Prostate gland (tissue), 2 donors: Measurements from ENCODE around the gene ATG7. TPM values are rescaled to one million over a fixed set of nuclear protein-coding genes. Genes with fewer than 3 reads are reported as not detected.

Experiments used
- DNase-seq: peaks from one replicate; pipeline ENCODE4 v3.0.0-alpha.2; 2019; ENCODE audit warnings: low spot score
- H3K27ac ChIP-seq, 2 donors: fragments of 200-600 bp; sonication (generic); 2 replicates each; pipeline ENCODE4 v1.5.1; 2017 to 2019
- H3K27me3 ChIP-seq: fragments of 200-600 bp; sonication (generic); replicated peaks from 2 replicates; pipeline ENCODE4 v1.5.1; 2019; ENCODE audit not compliant: insufficient read depth
- H3K36me3 ChIP-seq, 2 donors: fragments of 200-600 bp; sonication (generic); 1 replicate in 1 of 2; 2 replicates in 1 of 2; pipeline versions ENCODE4 v1.5.1 to v1.8.1; 2017 to 2019
- H3K4me1 ChIP-seq: fragments of 200-600 bp; sonication (generic); replicated peaks from 2 replicates; pipeline ENCODE4 v1.5.1; 2019
- H3K4me3 ChIP-seq, 2 donors: fragments of 200-600 bp; sonication (generic); 2 replicates each; pipeline ENCODE4 v1.5.1; 2017 to 2019
- H3K9me3 ChIP-seq: fragments of 200-600 bp; sonication (generic); 2 replicates; pipeline ENCODE4 v1.5.1; 2017
- CTCF ChIP-seq, 4 experiments: fragments of 200-600 bp in 2 of 4; fragments of 450-650 bp in 2 of 4; sonication (generic) in 2 of 4; IDR thresholded peaks; 1 replicate in 3 of 4; 2 replicates in 1 of 4; pipeline ENCODE4 v1.5.1; 2016 to 2019; ENCODE audit warnings: antibody characterized with exemption in 4 of 4, mild to moderate bottlenecking in 2 of 4, moderate library complexity in 2 of 4
- POLR2A ChIP-seq: fragments of 450-650 bp; IDR thresholded peaks from one replicate; pipeline ENCODE4 v1.6.1; 2016; ENCODE audit warnings: antibody characterized with exemption, mild to moderate bottlenecking
- POLR2AphosphoS5 ChIP-seq: sonication (generic); formaldehyde crosslinking; IDR thresholded peaks from one replicate; pipeline ENCODE4 v1.6.1; 2017; ENCODE audit warnings: antibody characterized with exemption
- WGBS: methylation state at CpG from one replicate; pipeline ENCODE4 v1.1.5; 2018; 5-methylcytosine and 5-hydroxymethylcytosine counted together
- intact Hi-C: fragments of 100-400 bp; cut with DNase I; formaldehyde crosslinking; loops from one replicate; pipeline ENCODE4 v1.14.2; 2022
- total RNA-seq, 2 donors: library from RNA; depleted of rRNA; stranded (reverse); fragments of >200 nt; gene quantifications; one replicate each; pipeline ENCODE4 v1.1.0, GENCODE V29; 2016

ATG7 gene
- total RNA-seq, 2 donors from 2014 or later: 25.2 to 66.5 TPM

GRCh38 chr3:11285471-11285870, 13.3 kb downstream of the ATG7 start:
- Histone ChIP-seq H3K4me3 (no peak overlapping the region), H3K27me3 (no peaks in the 10 kb centered on the region), H3K27ac (no peak overlapping the region), H3K4me1 (peaks cover 9% of the 10 kb centered on the region), H3K36me3 (no peaks in the 10 kb centered on the region), H3K9me3 (no peaks in the 10 kb centered on the region)
- WGBS: 70% methylated on average over 2 of the region's 2 CpGs
- no peak for DNase-seq
- intact Hi-C loops: no loop called here
- TF ChIP-seq CTCF (IDR thresholded peaks at IDR 0.05) (no peak), POLR2A (no peak), POLR2AphosphoS5 (no peak)

GRCh38 chr3:11287404-11287803, 15.2 kb downstream of the ATG7 start:
- Histone ChIP-seq H3K9me3 (no peaks in the 10 kb centered on the region), H3K27ac (peak overlapping the region; percentile 6 to 23), H3K36me3 (no peaks in the 10 kb centered on the region), H3K4me3 (no peak overlapping the region), H3K4me1 (peaks cover 9% of the 10 kb centered on the region), H3K27me3 (no peaks in the 10 kb centered on the region)
- TF ChIP-seq CTCF (IDR thresholded peaks at IDR 0.05) (no peak), POLR2AphosphoS5 (no peak), POLR2A (no peak)
- intact Hi-C loops: no loop called here
- WGBS: 42% methylated on average over 9 of the region's 10 CpGs
- no peak for DNase-seq

GRCh38 chr3:11288021-11288491, 15.9 kb downstream of the ATG7 start:
- Histone ChIP-seq H3K36me3 (no peaks in the 10 kb centered on the region), H3K9me3 (no peaks in the 10 kb centered on the region), H3K4me1 (peaks cover 9% of the 10 kb centered on the region), H3K27me3 (no peaks in the 10 kb centered on the region), H3K27ac (peak overlapping the region in 1 of 2 donors; percentile 23), H3K4me3 (no peak overlapping the region)
- TF ChIP-seq CTCF (IDR thresholded peaks at IDR 0.05) (no peak), POLR2AphosphoS5 (peak; percentile 9), POLR2A (no peak)
- DNase-seq: peak; percentile 12
- 39% methylated on average over 2 of the region's 2 CpGs for WGBS
- intact Hi-C loops: no loop called here

GRCh38 chr3:11288786-11289637, 16.8 kb downstream of the ATG7 start:
- Histone ChIP-seq H3K4me1 (peaks cover 9% of the 10 kb centered on the region), H3K4me3 (no peak overlapping the region), H3K9me3 (no peaks in the 10 kb centered on the region), H3K36me3 (no peaks in the 10 kb centered on the region), H3K27ac (peak overlapping the region in 1 of 2 donors; percentile 22), H3K27me3 (no peaks in the 10 kb centered on the region)
- intact Hi-C loops: no loop called here
- TF ChIP-seq POLR2A: no peak
- no peak for TF ChIP-seq POLR2AphosphoS5
- TF ChIP-seq CTCF (IDR thresholded peaks at IDR 0.05): no peak
- no peak for DNase-seq
- 66% methylated on average over 7 of the region's 7 CpGs for WGBS

GRCh38 chr3:11289864-11290263, 17.7 kb downstream of the ATG7 start:
- Histone ChIP-seq H3K4me1 (peaks cover 9% of the 10 kb centered on the region), H3K36me3 (no peaks in the 10 kb centered on the region), H3K4me3 (no peak overlapping the region), H3K27ac (no peak overlapping the region), H3K9me3 (no peaks in the 10 kb centered on the region), H3K27me3 (no peaks in the 10 kb centered on the region)
- intact Hi-C loops: no loop called here
- WGBS: 72% methylated on average over 3 of the region's 3 CpGs
- TF ChIP-seq CTCF (IDR thresholded peaks at IDR 0.05) (no peak), POLR2A (no peak), POLR2AphosphoS5 (no peak)
- no peak for DNase-seq
